ENCODE measurements around the gene ABCG1. TPM values are rescaled to one million over a fixed set of nuclear protein-coding genes. Genes with fewer than 3 reads are reported as not detected.
A peak's percentile ranks its signal among the peaks of the same experiment; 100 is the strongest.

Gene ABCG1
- total and polyA plus RNA-seq, 4 experiments from 2014 or later, result 1.5 to 19.6 (median 9.5) TPM

DNA sequence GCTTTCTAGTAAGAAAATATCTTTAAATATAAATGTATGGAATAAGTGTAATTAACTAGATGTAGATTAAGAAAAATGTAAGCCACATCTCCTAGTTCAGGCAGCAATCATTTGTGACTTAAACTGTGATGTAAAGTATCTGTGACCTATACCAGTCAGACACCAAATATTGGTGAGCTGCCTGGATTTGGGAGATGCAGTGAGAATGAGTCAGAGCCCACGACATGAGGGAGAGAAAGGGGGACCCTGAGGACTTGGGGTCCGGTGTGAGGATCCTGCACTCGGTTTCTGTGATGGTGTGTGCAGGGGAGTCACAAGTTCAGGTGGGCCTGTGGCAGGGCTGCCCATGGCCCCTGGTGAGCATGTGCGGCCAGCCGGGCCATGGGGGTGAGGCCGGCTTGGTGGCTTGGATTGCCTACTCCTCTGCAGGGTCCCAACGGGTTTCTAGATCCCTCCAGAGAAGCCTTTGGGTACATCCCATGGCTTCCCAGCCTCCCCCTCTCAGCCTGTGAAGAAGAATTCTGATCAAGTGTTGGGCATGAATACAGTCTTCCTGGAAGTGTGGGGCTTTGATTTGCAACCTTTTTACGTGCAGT, 19.0 kb upstream of the ABCG1 start:
- H3K4me1 Mint-ChIP-seq, result peaks cover 24 to 60% (median 42%) of the 10 kb centered on the region in 4 donors
- Histone ChIP-seq H3K27me3 (ENCODE audit: insufficient read depth, low read length) (no peaks in the 10 kb centered on the region), H3K9me3 (ENCODE audit: control insufficient read depth in 1 of 2, low read length in 2 of 2) (no peaks in the 10 kb centered on the region), H3K4me3 (ENCODE audit: low read length in 2 of 2) (no peak overlapping the region), H3K36me3 (ENCODE audit: insufficient read depth, low read length) (no peaks in the 10 kb centered on the region), H3K27ac (ENCODE audit: low read depth, low read length) (no peak overlapping the region), H3K4me1 (ENCODE audit: insufficient read depth, low read length) (peaks cover 36% of the 10 kb centered on the region)
- no peak for DNase-seq
- no peaks in the 10 kb centered on the region for H3K9me3 Mint-ChIP-seq
- CTCF ChIA-PET (ENCODE audit: partially characterized antibody), result no interaction called here
- H3K36me3 Mint-ChIP-seq, result no peaks in the 10 kb centered on the region
- H3K27me3 Mint-ChIP-seq, result no peaks in the 10 kb centered on the region
- POLR2A ChIA-PET (ENCODE audit: partially characterized antibody), result interaction anchor here (1.7 to 3.7 kb wide), 2 partner anchors 12 to 20 kb away, joined by 15 to 22 read pairs; partner anchors contain the start of gene ABCG1
- peak overlapping the region in 3 of 8 donors; percentile 3 to 62 (median 34) for H3K4me3 Mint-ChIP-seq
- peak overlapping the region in 6 of 7 donors; percentile 28 to 89 (median 78) for H3K27ac Mint-ChIP-seq
- intact Hi-C loops (cut with micrococcal nuclease), result loop anchor here (1.0 kb wide), 1 partner anchor 12 kb away; no protein-coding TSS in a partner anchor

GRCh38 chr21:42200906-42201614, 17.9 kb upstream of the ABCG1 start:
- peak in 3 of 5 donors; percentile 22 to 32 (median 26) for DNase-seq

GRCh38 chr21:42201615-42202161, 17.3 kb upstream of the ABCG1 start:
- Histone ChIP-seq H3K9me3 (ENCODE audit: control insufficient read depth in 1 of 2, low read length in 2 of 2) (no peaks in the 10 kb centered on the region), H3K4me1 (ENCODE audit: insufficient read depth, low read length) (peaks cover 36% of the 10 kb centered on the region), H3K27ac (ENCODE audit: low read depth, low read length) (no peak overlapping the region), H3K27me3 (ENCODE audit: insufficient read depth, low read length) (no peaks in the 10 kb centered on the region), H3K4me3 (ENCODE audit: low read length in 2 of 2) (no peak overlapping the region), H3K36me3 (ENCODE audit: insufficient read depth, low read length) (no peaks in the 10 kb centered on the region)
- no peak overlapping the region for H3K4me3 Mint-ChIP-seq
- intact Hi-C loops (cut with micrococcal nuclease), result no loop called here
- POLR2A ChIA-PET (ENCODE audit: partially characterized antibody), result interaction anchor here (1.2 kb wide), 1 partner anchor 33 kb away, joined by 4 read pairs; no protein-coding TSS in a partner anchor
- CTCF ChIA-PET (ENCODE audit: partially characterized antibody), result interaction anchor here (1.1 to 1.4 kb wide), 2 partner anchors 13 to 57 kb away, joined by 5 read pairs; no protein-coding TSS in a partner anchor
- H3K27me3 Mint-ChIP-seq, result no peaks in the 10 kb centered on the region
- peak overlapping the region in 4 of 7 donors; percentile 47 to 85 (median 54) for H3K27ac Mint-ChIP-seq
- H3K9me3 Mint-ChIP-seq, result no peaks in the 10 kb centered on the region
- H3K36me3 Mint-ChIP-seq, result no peaks in the 10 kb centered on the region
- H3K4me1 Mint-ChIP-seq, result peaks cover 24 to 54% (median 38%) of the 10 kb centered on the region in 4 donors
- DNase-seq, result no peak

More at GRCh38 chr21:42200906-42201614, 17.9 kb upstream of the ABCG1 start:
- H3K27me3 ChIP-seq (ENCODE audit: insufficient read depth, low read length), result no peaks in the 10 kb centered on the region
- Mint-ChIP-seq H3K4me1 (peaks cover 24 to 54% (median 38%) of the 10 kb centered on the region in 4 donors), H3K4me3 (peak overlapping the region in 4 of 8 donors; percentile 33 to 66 (median 34)), H3K9me3 (no peaks in the 10 kb centered on the region), H3K27me3 (no peaks in the 10 kb centered on the region), H3K27ac (peak overlapping the region; percentile 6 to 85 (median 61)), H3K36me3 (no peaks in the 10 kb centered on the region)
- no peaks in the 10 kb centered on the region for H3K9me3 ChIP-seq (ENCODE audit: control insufficient read depth in 1 of 2, low read length in 2 of 2)
- ChIA-PET CTCF (ENCODE audit: partially characterized antibody) (interaction anchor here (0.9 to 1.4 kb wide), 3 partner anchors 12 to 58 kb away, joined by 3 to 5 read pairs (median 5); no protein-coding TSS in a partner anchor), POLR2A (ENCODE audit: partially characterized antibody) (interaction anchor here (1.2 kb wide), 1 partner anchor 33 kb away, joined by 4 read pairs; no protein-coding TSS in a partner anchor)
- intact Hi-C loops (cut with micrococcal nuclease), result no loop called here
- no peak overlapping the region for H3K27ac ChIP-seq (ENCODE audit: low read depth, low read length)
- H3K36me3 ChIP-seq (ENCODE audit: insufficient read depth, low read length), result no peaks in the 10 kb centered on the region
- H3K4me3 ChIP-seq (ENCODE audit: low read length in 2 of 2), result no peak overlapping the region
- peaks cover 36% of the 10 kb centered on the region for H3K4me1 ChIP-seq (ENCODE audit: insufficient read depth, low read length)

DNA sequence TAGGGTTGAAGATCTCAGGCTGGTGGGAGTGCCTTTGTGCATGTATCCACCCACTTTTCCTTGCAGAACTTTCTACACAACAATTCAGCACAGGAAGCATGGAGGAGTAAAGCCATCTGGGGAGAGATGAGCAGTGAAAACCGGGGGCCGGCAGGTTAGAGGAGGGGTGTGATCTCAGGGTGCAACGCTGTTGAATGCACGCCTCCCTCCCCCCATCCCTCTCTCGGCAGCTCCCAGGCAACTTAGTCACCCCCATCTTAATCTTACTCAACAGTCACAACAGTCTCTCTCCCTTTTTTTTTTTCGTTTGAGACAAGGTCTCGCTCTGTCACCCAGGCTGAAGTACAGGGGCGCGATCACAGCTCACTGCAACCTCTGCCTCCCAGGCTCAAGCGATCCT, 16.6 kb upstream of the ABCG1 start:
- Mint-ChIP-seq H3K4me1 (peaks cover 24 to 48% (median 37%) of the 10 kb centered on the region in 4 donors), H3K27me3 (no peaks in the 10 kb centered on the region), H3K4me3 (no peak overlapping the region), H3K36me3 (no peaks in the 10 kb centered on the region), H3K9me3 (no peaks in the 10 kb centered on the region), H3K27ac (peak overlapping the region in 1 of 7 donors; percentile 65)
- no peaks in the 10 kb centered on the region for H3K27me3 ChIP-seq (ENCODE audit: insufficient read depth, low read length)
- CTCF ChIA-PET (ENCODE audit: partially characterized antibody), result no interaction called here
- H3K36me3 ChIP-seq (ENCODE audit: insufficient read depth, low read length), result no peaks in the 10 kb centered on the region
- intact Hi-C loops (cut with micrococcal nuclease), result no loop called here
- peaks cover 36% of the 10 kb centered on the region for H3K4me1 ChIP-seq (ENCODE audit: insufficient read depth, low read length)
- H3K27ac ChIP-seq (ENCODE audit: low read depth, low read length), result no peak overlapping the region
- POLR2A ChIA-PET (ENCODE audit: partially characterized antibody), result no interaction called here
- no peak for DNase-seq
- no peaks in the 10 kb centered on the region for H3K9me3 ChIP-seq (ENCODE audit: control insufficient read depth in 1 of 2, low read length in 2 of 2)
- no peak overlapping the region for H3K4me3 ChIP-seq (ENCODE audit: low read length in 2 of 2)

DNA sequence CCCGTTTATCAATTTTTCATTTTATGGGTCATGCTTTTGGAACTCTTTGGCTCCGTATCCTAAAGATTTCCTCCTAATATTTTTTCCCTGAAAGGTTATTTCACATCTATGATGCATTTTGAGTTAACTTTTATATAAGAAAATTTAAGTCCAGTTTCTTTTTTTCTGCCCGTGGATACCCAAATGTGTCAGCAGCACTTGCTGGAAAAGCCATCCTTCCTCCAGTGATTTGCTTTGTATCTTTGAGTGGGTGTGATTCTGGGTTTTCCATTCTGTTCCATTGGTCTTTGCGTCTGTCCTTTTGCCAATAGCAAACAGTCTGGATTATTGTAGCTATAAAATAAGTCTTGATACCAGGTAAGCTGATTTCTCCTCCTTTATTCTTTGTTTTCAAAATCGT, 15.6 kb upstream of the ABCG1 start:
- Histone ChIP-seq H3K27me3 (ENCODE audit: insufficient read depth, low read length) (no peaks in the 10 kb centered on the region), H3K4me1 (ENCODE audit: insufficient read depth, low read length) (peaks cover 32% of the 10 kb centered on the region), H3K4me3 (ENCODE audit: low read length in 2 of 2) (no peak overlapping the region), H3K27ac (ENCODE audit: low read depth, low read length) (no peak overlapping the region), H3K36me3 (ENCODE audit: insufficient read depth, low read length) (no peaks in the 10 kb centered on the region), H3K9me3 (ENCODE audit: control insufficient read depth in 1 of 2, low read length in 2 of 2) (no peaks in the 10 kb centered on the region)
- H3K36me3 Mint-ChIP-seq, result no peaks in the 10 kb centered on the region
- intact Hi-C loops (cut with micrococcal nuclease), result no loop called here
- no peaks in the 10 kb centered on the region for H3K27me3 Mint-ChIP-seq
- H3K9me3 Mint-ChIP-seq, result no peaks in the 10 kb centered on the region
- no peak overlapping the region for H3K27ac Mint-ChIP-seq
- ChIA-PET CTCF (ENCODE audit: partially characterized antibody) (no interaction called here), POLR2A (ENCODE audit: partially characterized antibody) (no interaction called here)
- peaks cover 20 to 41% (median 30%) of the 10 kb centered on the region in 4 donors for H3K4me1 Mint-ChIP-seq
- no peak for DNase-seq
- no peak overlapping the region for H3K4me3 Mint-ChIP-seq

DNA sequence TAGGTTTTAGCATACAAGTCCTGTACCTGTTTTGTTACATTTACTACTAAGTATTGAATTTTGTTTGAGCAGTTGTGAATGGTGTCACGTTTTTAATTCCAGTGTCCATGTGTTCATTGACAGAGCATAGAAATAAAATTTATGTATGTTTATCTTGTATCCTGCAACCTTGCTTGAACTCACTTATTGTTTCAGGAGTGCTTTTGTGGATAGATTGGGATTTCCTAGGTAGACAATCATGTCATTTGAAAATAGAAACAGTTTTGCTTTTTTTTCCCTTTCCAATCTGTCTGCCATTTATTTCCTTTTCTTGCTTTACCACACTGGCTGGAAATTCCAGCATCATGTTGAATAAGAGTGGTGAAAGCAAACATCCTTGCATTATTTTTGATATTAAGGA, 15.0 kb upstream of the ABCG1 start:
- no peaks in the 10 kb centered on the region for H3K36me3 ChIP-seq (ENCODE audit: insufficient read depth, low read length)
- Mint-ChIP-seq H3K27me3 (no peaks in the 10 kb centered on the region), H3K4me1 (peaks cover 15 to 35% (median 24%) of the 10 kb centered on the region in 4 donors), H3K36me3 (no peaks in the 10 kb centered on the region), H3K4me3 (no peak overlapping the region), H3K27ac (no peak overlapping the region), H3K9me3 (no peaks in the 10 kb centered on the region)
- DNase-seq, result no peak
- ChIA-PET CTCF (ENCODE audit: partially characterized antibody) (no interaction called here), POLR2A (ENCODE audit: partially characterized antibody) (no interaction called here)
- no peak overlapping the region for H3K27ac ChIP-seq (ENCODE audit: low read depth, low read length)
- H3K27me3 ChIP-seq (ENCODE audit: insufficient read depth, low read length), result no peaks in the 10 kb centered on the region
- intact Hi-C loops (cut with micrococcal nuclease), result no loop called here
- peaks cover 26% of the 10 kb centered on the region for H3K4me1 ChIP-seq (ENCODE audit: insufficient read depth, low read length)
- no peaks in the 10 kb centered on the region for H3K9me3 ChIP-seq (ENCODE audit: control insufficient read depth in 1 of 2, low read length in 2 of 2)
- H3K4me3 ChIP-seq (ENCODE audit: low read length in 2 of 2), result no peak overlapping the region

GRCh38 chr21:42207426-42207825, 11.5 kb upstream of the ABCG1 start:
- POLR2A ChIA-PET (ENCODE audit: partially characterized antibody), result no interaction called here

More at GRCh38 chr21:42207426-42207825, 11.5 kb upstream of the ABCG1 start:
- CTCF ChIA-PET (ENCODE audit: partially characterized antibody), result no interaction called here
- Mint-ChIP-seq H3K27ac (no peak overlapping the region), H3K36me3 (no peaks in the 10 kb centered on the region), H3K27me3 (no peaks in the 10 kb centered on the region), H3K4me1 (peaks cover 0 to 9% (median under 1%) of the 10 kb centered on the region in 4 donors), H3K9me3 (no peaks in the 10 kb centered on the region), H3K4me3 (no peak overlapping the region)
- H3K27ac ChIP-seq (ENCODE audit: low read depth, low read length), result no peak overlapping the region
- no peaks in the 10 kb centered on the region for H3K9me3 ChIP-seq (ENCODE audit: control insufficient read depth in 1 of 2, low read length in 2 of 2)
- no peaks in the 10 kb centered on the region for H3K27me3 ChIP-seq (ENCODE audit: insufficient read depth, low read length)
- intact Hi-C loops (cut with micrococcal nuclease), result no loop called here
- no peaks in the 10 kb centered on the region for H3K36me3 ChIP-seq (ENCODE audit: insufficient read depth, low read length)
- H3K4me1 ChIP-seq (ENCODE audit: insufficient read depth, low read length), result no peaks in the 10 kb centered on the region
- no peak for DNase-seq
- H3K4me3 ChIP-seq (ENCODE audit: low read length in 2 of 2), result no peak overlapping the region
